ENCODE data around the gene SKAP2.

SKAP2 gene

DNA sequence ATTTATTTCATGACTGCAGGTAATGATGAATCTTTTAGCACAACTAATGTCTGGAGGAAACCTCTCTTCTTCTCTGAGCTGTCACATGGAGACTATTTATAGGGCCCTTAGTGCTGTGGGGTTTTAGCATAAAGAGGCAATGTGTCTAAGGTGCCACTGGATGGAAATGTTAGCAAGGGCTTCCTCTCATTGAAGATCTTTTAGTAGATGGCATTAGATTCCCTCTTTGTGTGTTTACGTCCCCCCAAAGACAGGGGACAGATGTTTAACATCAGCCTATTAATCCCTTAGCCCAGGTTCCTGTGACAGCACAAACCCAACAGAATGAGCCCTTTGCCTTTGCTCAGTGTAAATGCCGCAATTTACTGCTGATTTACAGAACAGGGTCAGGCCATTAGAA is 208.6 kb downstream of the SKAP2 start:
- H3K4me3 ChIP-seq (ENCODE audit: extremely low read depth, insufficient read depth, low read length, poor library complexity, severe bottlenecking): no peak overlapping the region
- no peaks in the 10 kb centered on the region for H3K9me3 ChIP-seq (ENCODE audit: control insufficient read depth, low read length)
- H3K27ac ChIP-seq (ENCODE audit: low read depth, low read length, severe bottlenecking): no peak overlapping the region
- H3K4me1 ChIP-seq (ENCODE audit: control insufficient read depth, insufficient read depth, low read length, poor library complexity, severe bottlenecking): no peaks in the 10 kb centered on the region
- 83 to 100% methylated on average over 1 to 2 of the region's 2 CpGs for WGBS, 2 experiments (ENCODE audit: insufficient coverage in 2 of 2)
- H3K36me3 ChIP-seq (ENCODE audit: control insufficient read depth, insufficient read depth, low read length): no peaks in the 10 kb centered on the region

GRCh38 chr7:26653430-26654399 is 210.7 kb downstream of the SKAP2 start:
- no peak overlapping the region for H3K4me3 ChIP-seq (ENCODE audit: extremely low read depth, insufficient read depth, low read length, poor library complexity, severe bottlenecking)
- no peaks in the 10 kb centered on the region for H3K9me3 ChIP-seq (ENCODE audit: control insufficient read depth, low read length)
- 82 to 93% methylated on average over 3 to 7 of the region's 8 CpGs for WGBS, 2 experiments (ENCODE audit: insufficient coverage in 2 of 2)

DNA sequence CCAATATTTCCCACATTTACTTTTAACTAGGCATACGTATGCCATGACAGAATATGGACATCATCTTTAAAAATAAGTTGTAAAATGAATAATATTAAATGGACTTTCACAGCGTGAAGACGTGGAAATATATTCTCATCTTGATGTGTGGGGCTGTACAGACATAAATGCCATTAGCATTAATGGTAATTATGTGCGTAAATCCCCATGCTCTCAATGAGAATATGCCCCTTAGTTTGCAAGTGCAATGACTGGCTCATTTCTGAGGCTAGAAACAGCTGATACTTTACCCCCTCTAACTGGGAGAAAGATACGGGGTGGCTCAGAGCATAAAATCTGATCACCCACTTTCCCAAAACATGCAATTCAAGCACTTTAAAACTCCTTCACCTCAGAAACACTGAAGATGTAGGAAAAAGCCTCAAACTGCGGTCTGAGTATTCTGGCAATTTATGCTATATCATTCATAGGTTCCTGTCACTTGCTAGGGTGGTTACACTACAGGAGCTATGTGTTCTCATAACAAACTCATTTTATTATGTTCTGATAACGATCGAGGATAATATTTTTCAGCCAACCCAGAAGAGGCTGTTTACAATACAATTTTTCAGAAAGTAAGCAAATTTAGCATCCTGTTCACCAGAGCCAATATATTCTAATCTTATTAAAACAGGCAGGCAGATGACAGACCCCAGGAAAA is 211.8 kb downstream of the SKAP2 start:
- no peaks in the 10 kb centered on the region for H3K4me1 ChIP-seq (ENCODE audit: control insufficient read depth, insufficient read depth, low read length, poor library complexity, severe bottlenecking)
- H3K27ac ChIP-seq (ENCODE audit: low read depth, low read length, severe bottlenecking): no peak overlapping the region
- WGBS, 2 experiments (ENCODE audit: insufficient coverage in 2 of 2): 86 to 100% methylated on average over 1 to 5 of the region's 8 CpGs
- no peak overlapping the region for H3K4me3 ChIP-seq (ENCODE audit: extremely low read depth, insufficient read depth, low read length, poor library complexity, severe bottlenecking)
- no peaks in the 10 kb centered on the region for H3K9me3 ChIP-seq (ENCODE audit: control insufficient read depth, low read length)
- H3K36me3 ChIP-seq (ENCODE audit: control insufficient read depth, insufficient read depth, low read length): no peaks in the 10 kb centered on the region

More at GRCh38 chr7:26653430-26654399, 210.7 kb downstream of the SKAP2 start:
- no peak overlapping the region for H3K27ac ChIP-seq (ENCODE audit: low read depth, low read length, severe bottlenecking)
- no peaks in the 10 kb centered on the region for H3K4me1 ChIP-seq (ENCODE audit: control insufficient read depth, insufficient read depth, low read length, poor library complexity, severe bottlenecking)
- H3K36me3 ChIP-seq (ENCODE audit: control insufficient read depth, insufficient read depth, low read length): no peaks in the 10 kb centered on the region

DNA sequence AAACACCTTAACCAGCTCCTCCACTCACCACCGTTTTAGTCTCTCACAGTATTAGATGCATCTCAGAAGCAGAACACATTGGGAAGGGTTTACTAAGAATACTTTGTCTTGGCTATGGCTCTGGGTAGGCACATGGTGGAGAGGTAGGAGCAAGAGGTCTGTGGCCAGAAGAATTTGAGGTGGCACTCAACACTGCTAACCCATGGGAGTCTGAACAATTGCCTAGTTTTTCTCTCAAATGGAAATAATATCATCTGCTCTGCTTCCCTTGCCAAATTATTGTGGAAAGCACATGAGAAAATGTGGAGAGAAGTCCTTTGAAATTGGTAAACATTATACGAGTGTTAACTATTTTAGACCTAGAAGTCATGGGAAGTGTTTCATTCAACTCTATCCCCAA is 214.3 kb downstream of the SKAP2 start:
- WGBS, 2 experiments (ENCODE audit: insufficient coverage in 2 of 2): 100% methylated on average over 1 of the region's 2 CpGs
- Histone ChIP-seq H3K36me3 (ENCODE audit: control insufficient read depth, insufficient read depth, low read length) (no peaks in the 10 kb centered on the region), H3K9me3 (ENCODE audit: control insufficient read depth, low read length) (no peaks in the 10 kb centered on the region), H3K27ac (ENCODE audit: low read depth, low read length, severe bottlenecking) (no peak overlapping the region), H3K4me3 (ENCODE audit: extremely low read depth, insufficient read depth, low read length, poor library complexity, severe bottlenecking) (no peak overlapping the region), H3K4me1 (ENCODE audit: control insufficient read depth, insufficient read depth, low read length, poor library complexity, severe bottlenecking) (peaks cover 9% of the 10 kb centered on the region)

- Histone ChIP-seq H3K36me3 (ENCODE audit: control insufficient read depth, insufficient read depth, low read length) (no peaks in the 10 kb centered on the region), H3K4me1 (ENCODE audit: control insufficient read depth, insufficient read depth, low read length, poor library complexity, severe bottlenecking) (peaks cover 9% of the 10 kb centered on the region), H3K27ac (ENCODE audit: low read depth, low read length, severe bottlenecking) (no peak overlapping the region), H3K9me3 (ENCODE audit: control insufficient read depth, low read length) (no peaks in the 10 kb centered on the region), H3K4me3 (ENCODE audit: extremely low read depth, insufficient read depth, low read length, poor library complexity, severe bottlenecking) (no peak overlapping the region)
- WGBS, 2 experiments (ENCODE audit: insufficient coverage in 2 of 2): 89 to 100% methylated on average over 1 of the region's 3 CpGs
These were observed 215.0 kb downstream of the SKAP2 start for GRCh38 chr7:26649388-26649787.

GRCh38 chr7:26648554-26648953 is 215.8 kb downstream of the SKAP2 start:
- no CpG with 5 or more reads among the region's 2 CpGs for WGBS, 2 experiments (ENCODE audit: insufficient coverage in 2 of 2)
- Histone ChIP-seq H3K9me3 (ENCODE audit: control insufficient read depth, low read length) (no peaks in the 10 kb centered on the region), H3K4me3 (ENCODE audit: extremely low read depth, insufficient read depth, low read length, poor library complexity, severe bottlenecking) (no peak overlapping the region), H3K36me3 (ENCODE audit: control insufficient read depth, insufficient read depth, low read length) (no peaks in the 10 kb centered on the region), H3K4me1 (ENCODE audit: control insufficient read depth, insufficient read depth, low read length, poor library complexity, severe bottlenecking) (peaks cover 9% of the 10 kb centered on the region), H3K27ac (ENCODE audit: low read depth, low read length, severe bottlenecking) (no peak overlapping the region)

DNA sequence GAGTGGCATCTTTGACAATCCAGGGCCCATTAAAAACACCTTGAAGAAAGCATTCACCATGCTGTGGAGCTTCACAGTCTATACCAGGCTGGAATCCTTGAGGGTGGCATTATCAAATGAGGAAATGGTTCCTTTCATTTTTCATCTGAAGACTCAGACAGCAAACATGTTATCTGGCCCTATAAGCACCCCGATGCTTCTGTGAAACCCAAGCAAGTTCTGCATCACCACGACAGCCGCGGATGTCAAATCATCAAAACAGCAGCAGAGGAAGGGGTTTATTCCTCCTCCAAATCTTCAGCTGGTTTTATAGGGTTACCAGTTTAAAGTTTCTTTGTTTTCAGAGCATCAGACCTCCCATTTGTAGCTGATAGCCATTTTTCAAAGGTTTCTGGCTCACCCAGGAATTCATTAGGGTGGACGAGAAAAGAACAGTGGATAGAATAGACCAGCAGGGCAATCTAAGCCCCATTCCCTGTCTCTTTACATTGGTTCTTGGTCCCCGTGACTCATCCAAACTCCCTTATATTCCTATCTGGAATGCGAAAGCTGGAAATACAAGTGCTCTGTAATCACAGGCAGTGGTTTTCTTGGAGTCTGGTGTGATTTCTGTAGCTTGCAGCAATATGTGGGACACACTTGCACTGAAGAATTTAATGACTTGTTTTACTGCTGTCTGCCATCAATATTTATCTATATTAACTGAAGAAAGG is 217.9 kb downstream of the SKAP2 start:
- H3K27ac ChIP-seq (ENCODE audit: low read depth, low read length, severe bottlenecking): no peak overlapping the region
- WGBS, 2 experiments (ENCODE audit: insufficient coverage in 2 of 2): 89 to 93% methylated on average over 5 of the region's 7 CpGs

DNA sequence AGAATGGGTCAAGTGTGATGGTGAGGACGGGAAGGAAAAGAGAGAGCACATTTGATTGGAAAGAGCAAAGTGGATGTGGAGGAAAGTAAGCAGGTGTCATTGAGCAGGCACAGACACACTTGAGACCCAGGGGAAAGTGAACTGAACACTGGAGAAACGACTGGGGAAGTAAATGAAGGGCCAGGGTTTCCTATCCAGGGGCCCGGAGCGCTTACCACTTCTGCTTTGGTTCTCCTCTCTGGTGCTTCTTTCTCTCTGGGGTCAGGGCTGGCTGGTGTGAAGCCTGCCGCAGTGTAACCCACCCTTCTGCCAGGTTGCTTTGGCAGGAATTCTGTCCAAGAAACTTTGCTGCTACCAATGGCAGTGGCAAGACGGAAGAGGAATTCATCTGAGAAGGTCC is 219.3 kb downstream of the SKAP2 start:
- no peak overlapping the region for H3K4me3 ChIP-seq (ENCODE audit: extremely low read depth, insufficient read depth, low read length, poor library complexity, severe bottlenecking)
- no peaks in the 10 kb centered on the region for H3K36me3 ChIP-seq (ENCODE audit: control insufficient read depth, insufficient read depth, low read length)
- H3K4me1 ChIP-seq (ENCODE audit: control insufficient read depth, insufficient read depth, low read length, poor library complexity, severe bottlenecking): peaks cover 9% of the 10 kb centered on the region
- no peaks in the 10 kb centered on the region for H3K9me3 ChIP-seq (ENCODE audit: control insufficient read depth, low read length)
- WGBS, 2 experiments (ENCODE audit: insufficient coverage in 2 of 2): 89 to 97% methylated on average over 5 to 6 of the region's 6 CpGs
- no peak overlapping the region for H3K27ac ChIP-seq (ENCODE audit: low read depth, low read length, severe bottlenecking)

More for the DNA sequence above, 217.9 kb downstream of the SKAP2 start:
- no peak overlapping the region for H3K4me3 ChIP-seq (ENCODE audit: extremely low read depth, insufficient read depth, low read length, poor library complexity, severe bottlenecking)
- H3K9me3 ChIP-seq (ENCODE audit: control insufficient read depth, low read length): no peaks in the 10 kb centered on the region
- peaks cover 9% of the 10 kb centered on the region for H3K4me1 ChIP-seq (ENCODE audit: control insufficient read depth, insufficient read depth, low read length, poor library complexity, severe bottlenecking)
- H3K36me3 ChIP-seq (ENCODE audit: control insufficient read depth, insufficient read depth, low read length): no peaks in the 10 kb centered on the region

- Histone ChIP-seq H3K36me3 (ENCODE audit: control insufficient read depth, insufficient read depth, low read length) (no peaks in the 10 kb centered on the region), H3K27ac (ENCODE audit: low read depth, low read length, severe bottlenecking) (no peak overlapping the region), H3K4me3 (ENCODE audit: extremely low read depth, insufficient read depth, low read length, poor library complexity, severe bottlenecking) (no peak overlapping the region), H3K4me1 (ENCODE audit: control insufficient read depth, insufficient read depth, low read length, poor library complexity, severe bottlenecking) (peaks cover 9% of the 10 kb centered on the region), H3K9me3 (ENCODE audit: control insufficient read depth, low read length) (no peaks in the 10 kb centered on the region)
- WGBS, 2 experiments (ENCODE audit: insufficient coverage in 2 of 2): 95 to 100% methylated on average over 3 of the region's 3 CpGs
These were observed 222.0 kb downstream of the SKAP2 start for GRCh38 chr7:26642416-26642815.

- Histone ChIP-seq H3K9me3 (ENCODE audit: control insufficient read depth, low read length) (no peaks in the 10 kb centered on the region), H3K4me3 (ENCODE audit: extremely low read depth, insufficient read depth, low read length, poor library complexity, severe bottlenecking) (no peak overlapping the region)
- WGBS, 2 experiments (ENCODE audit: insufficient coverage in 2 of 2): 88 to 97% methylated on average over 4 to 5 of the region's 5 CpGs
These were observed 224.7 kb downstream of the SKAP2 start for GRCh38 chr7:26639695-26640094.

More at GRCh38 chr7:26639695-26640094, 224.7 kb downstream of the SKAP2 start:
- Histone ChIP-seq H3K4me1 (ENCODE audit: control insufficient read depth, insufficient read depth, low read length, poor library complexity, severe bottlenecking) (no peaks in the 10 kb centered on the region), H3K27ac (ENCODE audit: low read depth, low read length, severe bottlenecking) (no peak overlapping the region), H3K36me3 (ENCODE audit: control insufficient read depth, insufficient read depth, low read length) (no peaks in the 10 kb centered on the region)

Measured in mesodermal cell (in vitro differentiated cells).